Hindlimb muscle (tissue), 1 donor: ENCODE results near the gene TCOF1. TPM values are rescaled to one million over a fixed set of nuclear protein-coding genes. Genes with fewer than 3 reads are reported as not detected.
A peak's percentile ranks its signal among the peaks of the same experiment; 100 is the strongest.

Experiments
- DNase-seq: peaks from one replicate; pipeline ENCODE4 v3.0.0-alpha.2; 2013
- polyA plus RNA-seq: library from polyadenylated mRNA; unstranded; fragments of 120-200 nt; gene quantifications from one replicate; pipeline ENCODE4 v1.2.1, GENCODE V29; 2013; ENCODE audit not compliant: insufficient read length

TCOF1 gene
- polyA plus RNA-seq, 1 donor: 23.5 TPM

GRCh38 chr5:150428978-150429377, 71.5 kb downstream of the TCOF1 start:
- DNase-seq: no peak

DNA sequence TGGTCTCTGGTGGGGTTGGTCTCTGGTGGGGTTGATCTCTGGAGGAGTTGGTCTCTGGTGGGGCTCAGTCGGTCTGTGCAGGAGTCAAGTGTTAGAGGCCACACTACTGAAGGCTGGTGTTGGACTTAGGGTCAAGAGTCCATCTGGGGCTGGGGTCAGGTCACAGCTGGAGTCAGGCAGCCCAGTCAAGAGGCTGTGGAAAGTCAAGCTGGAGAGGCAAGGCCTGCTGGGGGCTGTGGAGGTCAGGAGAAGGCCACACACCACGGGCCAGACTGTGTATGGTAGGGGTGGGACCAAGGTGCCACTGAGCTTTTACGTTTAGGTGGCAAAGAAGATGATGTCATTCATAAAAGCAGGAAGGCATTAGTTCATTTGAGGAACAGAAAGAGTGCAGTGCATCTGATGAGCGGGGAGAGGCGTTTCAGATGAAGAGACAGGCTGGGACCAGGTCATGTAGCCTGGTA, 71.9 kb downstream of the TCOF1 start:
- DNase-seq: no peak

GRCh38 chr5:150431048-150431447, 73.6 kb downstream of the TCOF1 start:
- no peak for DNase-seq

DNA sequence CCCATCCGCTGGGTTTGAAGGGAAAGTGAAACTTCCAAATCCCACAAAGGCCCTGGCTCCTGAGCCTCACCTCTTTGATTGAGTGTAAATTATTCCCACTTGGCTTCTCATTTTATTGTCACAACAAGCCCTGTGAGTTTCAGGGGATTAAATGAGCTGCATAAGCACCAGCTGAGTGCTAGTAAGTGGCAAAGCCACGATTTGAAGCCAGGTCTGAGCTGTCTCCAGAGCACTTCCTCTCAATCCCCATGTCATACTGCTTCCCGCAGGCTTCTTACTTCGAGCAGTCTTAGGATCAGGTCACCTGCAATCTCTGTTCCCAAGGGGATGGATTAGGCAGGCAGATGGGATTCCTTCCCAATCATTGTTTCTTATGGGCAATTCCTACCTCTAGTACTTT, 74.1 kb downstream of the TCOF1 start:
- no peak for DNase-seq

DNA sequence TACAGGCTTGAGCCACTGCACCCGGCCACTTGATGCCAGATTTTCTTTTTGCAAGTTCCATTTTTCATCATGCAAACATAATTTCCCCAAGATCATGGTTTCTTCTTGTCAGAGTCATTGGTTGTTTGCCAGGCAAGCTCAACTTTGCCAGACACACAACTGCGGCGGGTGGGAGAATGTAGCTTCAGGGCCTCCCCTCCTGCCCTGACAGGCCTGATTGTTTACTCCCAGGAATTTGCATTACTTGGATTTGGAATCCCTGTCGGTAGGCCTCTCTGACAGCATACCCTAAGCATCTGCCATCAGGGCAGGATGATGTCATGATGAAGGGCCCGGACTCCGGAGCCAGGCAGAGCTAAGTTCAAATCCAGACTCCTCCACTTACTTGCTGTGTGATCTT, 77.0 kb downstream of the TCOF1 start:
- no peak for DNase-seq

- DNase-seq: peak; percentile 85
Measured at GRCh38 chr5:150436141-150436680, 78.7 kb downstream of the TCOF1 start.

- no peak for DNase-seq
Measured at GRCh38 chr5:150438873-150439546, 81.5 kb downstream of the TCOF1 start.

DNA sequence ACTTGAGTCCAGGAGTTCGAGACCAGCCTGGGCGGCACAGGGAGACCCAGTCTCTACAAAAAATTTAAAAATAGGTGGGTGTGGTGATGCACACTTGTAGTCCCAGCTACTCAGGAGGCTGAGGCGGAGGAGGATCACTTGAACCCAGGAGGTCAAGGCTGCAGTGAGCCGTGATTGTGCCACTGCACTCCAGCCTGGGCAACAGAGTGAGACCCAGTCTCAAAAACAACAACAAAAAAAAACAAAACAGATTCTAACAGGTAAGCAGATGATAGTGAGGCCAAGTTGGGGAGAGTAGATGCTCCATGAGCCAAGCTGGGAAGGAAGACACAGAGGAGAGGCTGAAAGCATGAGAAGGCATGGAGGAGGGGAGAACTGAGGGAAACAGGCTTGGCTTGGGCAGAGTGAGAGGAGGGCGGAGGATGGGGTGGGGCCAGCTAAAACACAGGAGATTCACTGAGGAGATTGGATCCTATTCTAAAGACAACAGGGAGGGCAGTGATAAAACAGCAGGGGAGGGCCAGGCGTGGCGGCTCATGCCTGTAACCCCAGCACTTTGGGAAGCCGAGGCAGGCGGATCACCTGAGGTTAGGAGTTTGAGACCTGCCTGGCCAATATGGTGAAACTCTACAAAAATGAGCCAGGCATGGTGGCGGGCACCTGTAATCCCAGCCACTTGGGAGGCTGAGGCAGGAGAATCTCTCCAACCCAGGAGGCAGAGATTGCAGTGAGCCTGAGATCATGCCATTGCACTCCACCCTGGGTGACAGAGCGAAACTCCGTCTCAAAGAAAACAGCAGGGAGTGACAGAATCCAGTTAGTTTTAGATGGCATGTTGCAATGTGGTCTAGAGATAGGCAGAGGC, 83.7 kb downstream of the TCOF1 start:
- no peak for DNase-seq

DNA sequence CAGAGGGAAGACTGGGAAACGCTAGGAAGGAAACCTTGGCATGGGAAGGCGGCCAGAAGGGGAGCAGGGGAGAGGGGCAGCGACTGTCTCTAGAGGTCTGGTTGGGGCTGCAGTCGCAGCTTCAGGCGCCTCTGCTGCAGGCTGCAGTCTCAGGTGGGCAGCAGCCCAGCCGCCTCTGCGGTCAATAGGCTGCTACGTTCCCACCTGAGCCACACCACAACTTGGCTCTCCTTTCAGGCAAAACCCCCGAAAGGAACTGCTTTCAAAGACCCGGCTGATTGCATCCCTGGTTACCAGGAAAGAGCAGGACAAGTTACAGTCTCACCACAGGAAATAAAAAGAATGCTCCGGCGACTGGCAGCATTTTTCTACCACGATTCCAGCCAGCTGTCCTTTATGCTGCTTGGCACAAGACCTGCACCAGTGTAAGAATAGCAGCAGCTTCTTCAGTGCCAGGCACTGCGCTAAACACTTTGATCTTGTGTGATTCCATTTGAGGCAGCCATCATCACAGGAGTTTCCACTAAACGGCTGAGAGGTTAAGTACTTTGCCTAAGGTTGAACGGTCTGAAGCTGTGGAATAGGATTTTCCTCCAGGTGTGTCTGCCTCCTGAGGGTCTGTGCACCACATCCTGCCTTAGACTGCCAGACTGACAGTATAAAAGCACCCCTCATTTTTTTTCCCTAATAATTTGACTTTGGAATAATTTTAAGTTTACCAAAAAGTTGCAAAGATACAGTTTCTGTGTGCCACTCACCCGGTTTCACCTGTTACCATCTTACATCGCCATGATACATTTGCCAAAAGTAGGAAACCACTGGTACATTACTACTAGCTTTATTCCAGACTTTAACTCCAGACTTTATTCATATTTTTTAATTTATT, 84.6 kb downstream of the TCOF1 start:
- DNase-seq: no peak

- no peak for DNase-seq
Measured at GRCh38 chr5:150442699-150443080, 85.2 kb downstream of the TCOF1 start.

- DNase-seq: no peak
Measured at GRCh38 chr5:150443242-150444075, 86.0 kb downstream of the TCOF1 start.

DNA sequence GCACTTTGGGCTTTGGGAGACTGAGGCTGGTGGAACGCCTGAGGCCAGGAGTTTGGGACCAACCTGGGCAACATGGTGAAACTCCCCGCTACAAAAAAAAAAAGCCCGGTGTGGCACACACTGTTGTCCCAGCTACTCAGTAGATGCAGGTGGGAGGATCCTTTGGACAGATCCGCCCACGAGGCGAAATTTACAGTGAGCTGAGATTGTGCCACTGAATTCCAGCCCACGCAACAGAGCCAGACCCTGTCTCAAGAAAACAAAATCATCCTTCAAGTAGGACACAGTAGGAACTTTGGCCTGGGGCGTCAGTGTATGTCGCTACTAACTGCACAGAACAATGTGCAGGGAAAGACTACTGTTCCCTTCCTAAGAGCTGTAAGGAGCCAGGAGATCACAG, 87.3 kb downstream of the TCOF1 start:
- no peak for DNase-seq

DNA sequence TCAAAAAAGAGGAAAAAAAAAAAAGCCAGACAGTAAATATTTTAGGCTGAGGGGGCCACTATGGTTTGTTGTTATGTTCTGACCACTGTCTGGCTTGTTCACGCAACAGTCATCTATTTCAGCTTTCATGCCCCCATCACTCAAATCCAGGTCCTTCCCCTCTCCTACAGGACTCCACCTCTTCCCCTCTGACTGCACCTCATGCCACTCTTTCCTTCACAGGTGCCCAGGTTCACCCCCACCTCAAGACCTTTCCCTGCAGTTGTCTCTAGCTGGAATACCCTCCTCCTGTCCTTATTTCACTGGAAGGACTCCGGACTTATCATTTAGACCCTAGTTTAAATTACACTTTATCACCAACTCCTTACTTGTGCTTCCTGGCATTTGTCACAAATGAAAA, 88.6 kb downstream of the TCOF1 start:
- DNase-seq: no peak

DNA sequence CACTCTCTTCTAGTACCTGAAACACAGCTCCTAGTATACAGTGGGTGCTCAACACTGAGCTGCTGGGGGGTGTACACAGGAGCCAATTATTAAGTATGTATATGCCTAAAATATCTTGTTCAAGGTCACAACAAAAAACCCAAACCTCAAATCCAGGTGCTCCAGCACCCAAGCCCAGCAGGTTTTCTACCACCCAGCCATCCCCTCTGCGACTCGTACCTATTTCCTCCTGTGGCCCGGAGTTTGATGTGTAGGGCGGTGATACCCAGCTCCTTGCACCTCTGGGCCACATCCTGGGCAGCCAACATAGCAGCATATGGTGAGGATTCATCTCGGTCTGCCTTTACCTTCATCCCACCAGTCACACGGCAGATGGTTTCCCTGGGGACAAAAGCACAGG, 89.1 kb downstream of the TCOF1 start:
- no peak for DNase-seq

DNA sequence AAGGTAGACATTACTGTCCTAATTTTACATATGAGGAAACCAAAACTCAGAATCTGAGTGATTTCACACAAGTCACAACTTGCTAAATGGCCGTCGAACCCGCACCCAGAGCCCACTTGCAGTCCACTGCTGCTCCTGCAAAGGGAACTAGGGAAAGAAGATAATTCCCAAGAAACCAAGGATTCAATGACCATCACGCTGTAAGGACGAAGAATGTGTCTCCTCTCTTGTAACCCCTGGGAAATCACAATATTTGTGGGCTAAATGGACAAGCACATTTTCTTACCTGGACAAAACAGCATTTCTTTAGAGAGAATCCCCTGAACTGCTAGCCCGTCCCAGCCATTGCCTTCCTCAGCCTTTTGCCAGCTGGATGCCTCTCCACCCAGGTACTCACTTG, 89.7 kb downstream of the TCOF1 start:
- no peak for DNase-seq

DNA sequence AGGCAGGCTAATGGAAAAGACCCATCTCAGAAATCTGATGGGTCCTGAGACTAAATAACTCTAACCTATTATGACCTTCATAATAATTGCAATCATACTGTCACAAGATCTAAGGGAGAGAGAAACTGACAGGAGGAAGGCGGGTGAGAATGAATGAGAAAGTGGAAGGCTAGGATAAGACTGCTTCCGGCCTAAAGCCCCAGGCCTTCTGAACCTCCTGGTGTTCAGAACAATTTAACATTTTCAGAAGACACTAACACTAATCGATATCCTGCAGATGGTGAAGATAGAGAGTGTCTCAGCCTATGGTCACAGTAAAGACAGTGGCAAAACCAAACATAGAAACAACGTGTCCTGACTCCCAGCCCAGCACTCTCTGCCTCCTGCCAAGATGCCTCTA, 90.8 kb downstream of the TCOF1 start:
- no peak for DNase-seq

DNA sequence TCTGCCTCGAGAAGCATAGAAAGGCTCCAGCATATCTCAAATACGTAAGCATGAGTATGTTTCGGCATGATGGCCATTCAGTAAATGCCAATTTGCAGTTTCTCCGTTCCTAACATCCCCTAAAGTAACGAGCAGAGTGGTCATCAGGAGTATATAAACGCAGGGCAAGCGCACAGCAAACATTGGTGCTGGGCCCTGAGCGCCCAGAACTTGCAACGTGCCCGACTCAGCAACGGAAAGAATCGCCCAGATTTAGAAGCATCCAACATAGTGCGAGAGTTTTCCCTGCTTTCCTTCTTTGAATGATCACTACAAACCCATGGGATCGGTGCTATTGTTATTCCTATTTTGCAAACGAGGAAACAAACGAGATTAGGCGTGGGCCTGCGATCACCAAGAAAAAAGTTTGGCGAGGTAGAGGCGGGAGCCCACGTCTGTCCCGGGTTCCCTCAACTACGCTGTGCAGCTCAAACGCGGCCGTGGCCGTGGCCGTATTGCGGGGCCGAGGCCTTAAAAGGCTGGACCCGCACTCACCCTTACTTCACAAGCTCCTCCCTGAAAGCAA, 91.5 kb downstream of the TCOF1 start:
- no peak for DNase-seq
